ENCODE results near the gene ZBTB42.
A peak's percentile ranks its signal among the peaks of the same experiment; 100 is the strongest.

Gene ZBTB42

GRCh38 chr14:104800771-104801519, at the start of gene ZBTB42 (continued):
- TF ChIP-seq ZNF16 (tag by site-specific recombination; IDR thresholded peaks at IDR 0.05; ENCODE audit: low read depth), result no peak
- TF ChIP-seq ZNF398 (tag by site-specific recombination; IDR thresholded peaks at IDR 0.05), result no peak
- no peak for TF ChIP-seq ZNF394 (tag by site-specific recombination; IDR thresholded peaks at IDR 0.05; ENCODE audit: borderline replicate concordance)
- TF ChIP-seq ZNF660 (tag by site-specific recombination; IDR thresholded peaks at IDR 0.05), result no peak
- TF ChIP-seq, protein P1, sequence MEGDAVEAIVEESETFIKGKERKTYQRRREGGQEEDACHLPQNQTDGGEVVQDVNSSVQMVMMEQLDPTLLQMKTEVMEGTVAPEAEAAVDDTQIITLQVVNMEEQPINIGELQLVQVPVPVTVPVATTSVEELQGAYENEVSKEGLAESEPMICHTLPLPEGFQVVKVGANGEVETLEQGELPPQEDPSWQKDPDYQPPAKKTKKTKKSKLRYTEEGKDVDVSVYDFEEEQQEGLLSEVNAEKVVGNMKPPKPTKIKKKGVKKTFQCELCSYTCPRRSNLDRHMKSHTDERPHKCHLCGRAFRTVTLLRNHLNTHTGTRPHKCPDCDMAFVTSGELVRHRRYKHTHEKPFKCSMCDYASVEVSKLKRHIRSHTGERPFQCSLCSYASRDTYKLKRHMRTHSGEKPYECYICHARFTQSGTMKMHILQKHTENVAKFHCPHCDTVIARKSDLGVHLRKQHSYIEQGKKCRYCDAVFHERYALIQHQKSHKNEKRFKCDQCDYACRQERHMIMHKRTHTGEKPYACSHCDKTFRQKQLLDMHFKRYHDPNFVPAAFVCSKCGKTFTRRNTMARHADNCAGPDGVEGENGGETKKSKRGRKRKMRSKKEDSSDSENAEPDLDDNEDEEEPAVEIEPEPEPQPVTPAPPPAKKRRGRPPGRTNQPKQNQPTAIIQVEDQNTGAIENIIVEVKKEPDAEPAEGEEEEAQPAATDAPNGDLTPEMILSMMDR (tag by site-specific recombination; IDR thresholded peaks at IDR 0.05), result 0 out of 2 replicates have a peak, but pooled peaks have one; percentile 14
- TF ChIP-seq MEIS1 (CRISPR knock-in tag; IDR thresholded peaks at IDR 0.05; ENCODE audit: borderline replicate concordance), result no peak
- TF ChIP-seq ZBTB1 (tag by site-specific recombination; IDR thresholded peaks at IDR 0.05), result no peak
- TF ChIP-seq ZNF501 (tag by site-specific recombination; IDR thresholded peaks at IDR 0.05), result no peak
- TF ChIP-seq ZFP41 (tag by site-specific recombination; IDR thresholded peaks at IDR 0.05; ENCODE audit: borderline replicate concordance), result no peak
- TF ChIP-seq ZNF626 (tag by site-specific recombination; IDR thresholded peaks at IDR 0.05), result no peak
- no peak for TF ChIP-seq ZNF266 (tag by site-specific recombination; IDR thresholded peaks at IDR 0.05; ENCODE audit: low read depth)
- no peak for TF ChIP-seq YY2 (tag by site-specific recombination; IDR thresholded peaks at IDR 0.05)
- TF ChIP-seq KLF9 (tag by site-specific recombination; IDR thresholded peaks at IDR 0.05; ENCODE audit: low read depth), result peak; percentile 50
- TF ChIP-seq ZNF645 (tag by site-specific recombination; IDR thresholded peaks at IDR 0.05), result no peak
- no peak for TF ChIP-seq ZNF701 (tag by site-specific recombination; IDR thresholded peaks at IDR 0.05)
- no peak for TF ChIP-seq ZNF843 (tag by site-specific recombination; IDR thresholded peaks at IDR 0.05)
- TF ChIP-seq REST (tag by site-specific recombination; IDR thresholded peaks at IDR 0.05), result no peak; the same call in 1 of the 2 replicates
- no peak for TF ChIP-seq ZNF449 (tag by site-specific recombination; IDR thresholded peaks at IDR 0.05)
- no peak for TF ChIP-seq ZNF433 (tag by site-specific recombination; IDR thresholded peaks at IDR 0.05; ENCODE audit: low read depth)
- no peak for TF ChIP-seq SALL2 (tag by site-specific recombination; IDR thresholded peaks at IDR 0.05; ENCODE audit: borderline replicate concordance)
- TF ChIP-seq, protein P2, sequence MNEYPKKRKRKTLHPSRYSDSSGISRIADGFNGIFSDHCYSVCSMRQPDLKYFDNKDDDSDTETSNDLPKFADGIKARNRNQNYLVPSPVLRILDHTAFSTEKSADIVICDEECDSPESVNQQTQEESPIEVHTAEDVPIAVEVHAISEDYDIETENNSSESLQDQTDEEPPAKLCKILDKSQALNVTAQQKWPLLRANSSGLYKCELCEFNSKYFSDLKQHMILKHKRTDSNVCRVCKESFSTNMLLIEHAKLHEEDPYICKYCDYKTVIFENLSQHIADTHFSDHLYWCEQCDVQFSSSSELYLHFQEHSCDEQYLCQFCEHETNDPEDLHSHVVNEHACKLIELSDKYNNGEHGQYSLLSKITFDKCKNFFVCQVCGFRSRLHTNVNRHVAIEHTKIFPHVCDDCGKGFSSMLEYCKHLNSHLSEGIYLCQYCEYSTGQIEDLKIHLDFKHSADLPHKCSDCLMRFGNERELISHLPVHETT (tag by site-specific recombination; IDR thresholded peaks at IDR 0.05), result no peak
- TF ChIP-seq ZNF560 (tag by site-specific recombination; IDR thresholded peaks at IDR 0.05; ENCODE audit: borderline replicate concordance), result no peak
- no peak for TF ChIP-seq ZNF274 (IDR thresholded peaks at IDR 0.05; ENCODE audit: low read length)
- TF ChIP-seq ZNF274 (tag by site-specific recombination; IDR thresholded peaks at IDR 0.05; ENCODE audit: borderline replicate concordance), result no peak
- TF ChIP-seq REPIN1 (tag by site-specific recombination; IDR thresholded peaks at IDR 0.05; ENCODE audit: low read depth), result no peak
- peak; percentile 62; the same call in 1 of the 2 replicates for TF ChIP-seq OSR2 (tag by site-specific recombination; IDR thresholded peaks at IDR 0.05)

Data from HEK293 (cell line).